ENCODE measurements around the gene PARD3B.

Gene PARD3B

DNA sequence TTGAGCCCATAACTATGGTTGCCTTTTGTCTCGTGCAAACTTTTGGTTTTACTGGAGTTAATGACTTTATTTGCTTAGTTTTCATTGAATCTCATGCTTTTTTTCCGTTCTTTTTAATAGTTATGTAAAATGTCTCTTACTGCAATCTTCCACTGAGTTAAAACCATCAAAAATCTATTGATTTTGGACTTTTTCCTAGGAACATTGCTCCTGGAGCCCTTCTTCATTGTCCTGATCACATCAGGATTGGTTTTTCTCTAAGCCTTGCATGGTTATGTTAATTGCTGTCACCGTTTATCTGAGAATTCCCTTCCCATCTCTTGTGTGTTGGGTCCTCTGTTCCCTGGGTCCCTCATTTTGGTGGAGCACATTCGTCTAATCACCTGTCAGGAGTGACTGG is 125.5 kb downstream of the PARD3B start:
- FAIRE-seq, result no peak
- TF ChIP-seq, protein P1, sequence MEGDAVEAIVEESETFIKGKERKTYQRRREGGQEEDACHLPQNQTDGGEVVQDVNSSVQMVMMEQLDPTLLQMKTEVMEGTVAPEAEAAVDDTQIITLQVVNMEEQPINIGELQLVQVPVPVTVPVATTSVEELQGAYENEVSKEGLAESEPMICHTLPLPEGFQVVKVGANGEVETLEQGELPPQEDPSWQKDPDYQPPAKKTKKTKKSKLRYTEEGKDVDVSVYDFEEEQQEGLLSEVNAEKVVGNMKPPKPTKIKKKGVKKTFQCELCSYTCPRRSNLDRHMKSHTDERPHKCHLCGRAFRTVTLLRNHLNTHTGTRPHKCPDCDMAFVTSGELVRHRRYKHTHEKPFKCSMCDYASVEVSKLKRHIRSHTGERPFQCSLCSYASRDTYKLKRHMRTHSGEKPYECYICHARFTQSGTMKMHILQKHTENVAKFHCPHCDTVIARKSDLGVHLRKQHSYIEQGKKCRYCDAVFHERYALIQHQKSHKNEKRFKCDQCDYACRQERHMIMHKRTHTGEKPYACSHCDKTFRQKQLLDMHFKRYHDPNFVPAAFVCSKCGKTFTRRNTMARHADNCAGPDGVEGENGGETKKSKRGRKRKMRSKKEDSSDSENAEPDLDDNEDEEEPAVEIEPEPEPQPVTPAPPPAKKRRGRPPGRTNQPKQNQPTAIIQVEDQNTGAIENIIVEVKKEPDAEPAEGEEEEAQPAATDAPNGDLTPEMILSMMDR (IDR thresholded peaks at IDR 0.05; ENCODE audit: insufficient read depth, missing control alignments), result no peak
- no peak for DNase-seq (ENCODE audit: insufficient read length, low spot score)

DNA sequence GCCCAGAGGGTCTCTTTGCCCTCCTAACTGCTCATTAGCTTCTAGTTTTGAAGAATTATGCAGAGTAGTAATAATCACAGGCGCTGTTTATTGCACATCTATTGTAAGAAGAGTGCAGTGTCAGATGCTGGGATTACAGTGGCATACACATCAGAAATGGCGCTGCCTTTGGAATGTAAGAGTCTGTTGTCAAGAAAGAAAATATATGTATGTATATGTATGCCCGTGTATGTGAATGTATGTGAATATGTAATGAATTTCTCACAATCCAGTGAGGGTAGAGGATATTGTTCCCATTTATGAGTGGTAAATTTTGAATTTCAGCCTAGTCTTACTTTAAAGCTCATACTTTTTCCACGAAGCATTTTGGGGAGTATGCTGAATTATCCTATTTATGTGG is 127.5 kb downstream of the PARD3B start:
- TF ChIP-seq, protein P1 (IDR thresholded peaks at IDR 0.05; ENCODE audit: insufficient read depth, missing control alignments), result no peak
- FAIRE-seq, result no peak
- DNase-seq (ENCODE audit: insufficient read length, low spot score), result no peak

DNA sequence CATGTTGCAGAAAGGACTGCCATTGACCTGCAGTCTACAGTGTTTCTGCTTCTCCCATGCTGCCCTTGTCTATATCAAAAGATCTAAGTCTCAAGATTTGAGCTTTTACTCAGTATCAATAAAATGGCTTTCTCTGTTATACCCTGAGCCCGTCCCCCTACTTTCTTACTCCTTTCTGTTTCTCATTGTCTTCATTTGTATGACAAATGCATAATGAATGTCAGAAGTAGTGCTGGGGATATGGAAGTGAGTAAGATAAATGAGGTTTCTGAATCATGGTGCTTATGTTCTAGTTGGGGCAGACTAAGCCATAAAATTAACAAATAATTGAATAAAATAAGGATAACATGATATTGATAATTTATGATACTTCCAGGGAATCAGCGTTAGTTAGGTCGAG is 128.6 kb downstream of the PARD3B start:
- DNase-seq (ENCODE audit: insufficient read length, low spot score), result no peak
- TF ChIP-seq, protein P1 (IDR thresholded peaks at IDR 0.05; ENCODE audit: insufficient read depth, missing control alignments), result no peak
- FAIRE-seq, result no peak

DNA sequence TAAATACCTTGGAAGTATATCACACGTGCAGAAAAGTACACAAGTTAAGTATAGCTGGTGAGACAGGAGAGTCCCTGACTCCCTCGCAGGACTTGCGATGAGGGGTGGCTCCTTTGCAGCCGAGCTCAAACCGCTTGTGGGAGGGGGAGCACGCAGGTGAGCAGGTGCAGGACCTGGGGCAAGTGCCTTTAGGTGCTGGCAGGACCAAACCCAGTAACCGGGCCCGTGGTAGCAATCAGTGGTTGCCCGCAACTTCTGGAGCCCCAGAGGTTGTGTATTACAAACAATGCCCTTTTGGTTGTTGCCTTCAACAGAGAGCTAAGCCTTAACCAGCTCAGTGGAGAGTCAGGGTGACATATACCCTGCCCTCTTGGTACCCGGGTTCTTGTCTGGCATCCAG is 132.8 kb downstream of the PARD3B start:
- TF ChIP-seq, protein P1 (IDR thresholded peaks at IDR 0.05; ENCODE audit: insufficient read depth, missing control alignments), result no peak
- DNase-seq (ENCODE audit: insufficient read length, low spot score) (no peak), FAIRE-seq (no peak)

DNA sequence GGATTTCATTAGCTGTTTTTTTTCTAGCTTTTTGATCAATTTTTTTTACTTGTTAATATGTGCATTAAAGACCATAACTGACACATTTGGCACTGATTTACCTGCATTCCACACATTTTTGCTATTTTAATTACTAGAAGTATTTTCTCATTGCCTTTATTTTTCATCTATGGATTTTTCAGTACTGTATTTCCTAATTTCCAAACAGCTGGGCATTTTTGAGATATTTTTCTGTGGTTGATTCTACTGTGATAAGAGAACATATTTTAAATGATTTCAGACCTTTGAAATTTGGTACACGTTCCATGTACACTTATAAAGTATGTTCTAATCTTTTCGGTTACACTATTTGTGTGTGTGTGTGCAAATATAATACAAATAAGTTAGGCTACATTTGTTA is 135.3 kb downstream of the PARD3B start:
- no peak for FAIRE-seq
- no peak for DNase-seq (ENCODE audit: insufficient read length, low spot score)
- TF ChIP-seq, protein P1 (IDR thresholded peaks at IDR 0.05; ENCODE audit: insufficient read depth, missing control alignments), result no peak

GRCh38 chr2:204681412-204681811 is 136.1 kb downstream of the PARD3B start:
- DNase-seq (ENCODE audit: insufficient read length, low spot score) (no peak), FAIRE-seq (no peak)
- TF ChIP-seq, protein P1 (IDR thresholded peaks at IDR 0.05; ENCODE audit: insufficient read depth, missing control alignments), result no peak

DNA sequence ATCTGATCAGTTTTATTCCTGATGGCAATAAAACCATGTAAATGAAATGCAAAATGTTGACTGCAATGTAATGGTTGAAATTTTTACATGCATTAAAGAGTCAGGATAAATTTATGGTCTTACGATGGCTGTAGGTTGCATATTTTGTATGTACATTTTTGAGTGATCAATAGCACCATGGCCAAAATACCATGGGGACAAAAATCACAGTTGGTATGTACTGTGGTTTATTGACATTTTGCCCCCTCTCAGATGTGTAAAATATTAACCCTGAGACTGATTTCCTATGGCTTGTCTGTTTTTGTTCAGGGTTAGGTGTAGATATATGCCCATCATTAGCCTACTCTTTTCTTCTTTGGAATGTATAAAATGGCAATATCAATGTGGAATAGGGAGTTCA is 138.1 kb downstream of the PARD3B start:
- FAIRE-seq, result no peak
- DNase-seq (ENCODE audit: insufficient read length, low spot score), result no peak
- TF ChIP-seq, protein P1 (IDR thresholded peaks at IDR 0.05; ENCODE audit: insufficient read depth, missing control alignments), result no peak

All from D721Med (cell line).